NCI-H2227 treated with DMSO at 0.1 percent for 48 hours (cell line): ENCODE results near the gene AICDA.

ENCODE experiments used
- DNase-seq: peaks from one replicate; lab custom pipeline; 2025; lab: John Stamatoyannopoulos, UW

Gene AICDA

GRCh38 chr12:8554451-8555195, 58.0 kb downstream of the AICDA start:
- no peak for DNase-seq

GRCh38 chr12:8553088-8553627, 59.5 kb downstream of the AICDA start:
- no peak for DNase-seq
